ENCODE data around the gene HYAL3.

The HYAL3 gene

GRCh38 chr3:50297384-50297775 is 1.8 kb downstream of the HYAL3 start:
- Histone ChIP-seq H3K36me3 (ENCODE audit: insufficient read depth, low read length) (no peaks in the 10 kb centered on the region), H3K9me3 (ENCODE audit: low read depth, low read length) (no peaks in the 10 kb centered on the region), H3K27ac (no peak overlapping the region), H3K4me3 (no peak overlapping the region), H3K9ac (ENCODE audit: insufficient read length) (no peak overlapping the region)
- DNase-seq (ENCODE audit: low read depth, low spot score): no peak
- TF ChIP-seq FOXP2 (optimal IDR thresholded peaks at IDR 0.05; ENCODE audit: control extremely low read depth, extremely low read length, insufficient read depth): no peak
- TF ChIP-seq EZH2 (IDR thresholded peaks at IDR 0.05): no peak
- TF ChIP-seq POLR2AphosphoS5 (IDR thresholded peaks at IDR 0.05; ENCODE audit: borderline replicate concordance, low read depth, low read length): no peak

- no peak for TF ChIP-seq FOXP2 (optimal IDR thresholded peaks at IDR 0.05; ENCODE audit: control extremely low read depth, extremely low read length, insufficient read depth)
- TF ChIP-seq POLR2AphosphoS5 (IDR thresholded peaks at IDR 0.05; ENCODE audit: borderline replicate concordance, low read depth, low read length): no peak
- no peak for TF ChIP-seq EZH2 (IDR thresholded peaks at IDR 0.05)
- no peak for DNase-seq (ENCODE audit: low read depth, low spot score)
- no peak overlapping the region for H3K4me3 ChIP-seq
- H3K36me3 ChIP-seq (ENCODE audit: insufficient read depth, low read length): no peaks in the 10 kb centered on the region
- H3K9ac ChIP-seq (ENCODE audit: insufficient read length): no peak overlapping the region
- no peak overlapping the region for H3K27ac ChIP-seq
- no peaks in the 10 kb centered on the region for H3K9me3 ChIP-seq (ENCODE audit: low read depth, low read length)
Measured at GRCh38 chr3:50296721-50297383, 2.4 kb downstream of the HYAL3 start.

GRCh38 chr3:50295553-50296431 is 3.4 kb downstream of the HYAL3 start:
- H3K9ac ChIP-seq (ENCODE audit: insufficient read length): no peak overlapping the region
- H3K27ac ChIP-seq: no peak overlapping the region
- H3K4me3 ChIP-seq: no peak overlapping the region
- no peaks in the 10 kb centered on the region for H3K9me3 ChIP-seq (ENCODE audit: low read depth, low read length)
- TF ChIP-seq POLR2AphosphoS5 (IDR thresholded peaks at IDR 0.05; ENCODE audit: borderline replicate concordance, low read depth, low read length): no peak
- TF ChIP-seq EZH2 (IDR thresholded peaks at IDR 0.05): no peak
- TF ChIP-seq FOXP2 (optimal IDR thresholded peaks at IDR 0.05; ENCODE audit: control extremely low read depth, extremely low read length, insufficient read depth): no peak
- H3K36me3 ChIP-seq (ENCODE audit: insufficient read depth, low read length): no peaks in the 10 kb centered on the region
- no peak for DNase-seq (ENCODE audit: low read depth, low spot score)

GRCh38 chr3:50294492-50295403 is 4.5 kb downstream of the HYAL3 start:
- no peak for DNase-seq (ENCODE audit: low read depth, low spot score)
- Histone ChIP-seq H3K9ac (ENCODE audit: insufficient read length) (no peak overlapping the region), H3K4me3 (no peak overlapping the region), H3K9me3 (ENCODE audit: low read depth, low read length) (no peaks in the 10 kb centered on the region), H3K27ac (no peak overlapping the region), H3K36me3 (ENCODE audit: insufficient read depth, low read length) (peaks cover 1% of the 10 kb centered on the region; the same call in 1 of the 2 replicates)
- TF ChIP-seq FOXP2 (optimal IDR thresholded peaks at IDR 0.05; ENCODE audit: control extremely low read depth, extremely low read length, insufficient read depth): no peak
- no peak for TF ChIP-seq EZH2 (IDR thresholded peaks at IDR 0.05)
- TF ChIP-seq POLR2AphosphoS5 (IDR thresholded peaks at IDR 0.05; ENCODE audit: borderline replicate concordance, low read depth, low read length): no peak

GRCh38 chr3:50294089-50294488 is 5.1 kb downstream of the HYAL3 start:
- no peak for DNase-seq (ENCODE audit: low read depth, low spot score)
- Histone ChIP-seq H3K36me3 (ENCODE audit: insufficient read depth, low read length) (peaks cover 8% of the 10 kb centered on the region; the same call in 1 of the 2 replicates), H3K27ac (no peak overlapping the region), H3K9ac (ENCODE audit: insufficient read length) (no peak overlapping the region), H3K4me3 (no peak overlapping the region), H3K9me3 (ENCODE audit: low read depth, low read length) (no peaks in the 10 kb centered on the region)
- TF ChIP-seq FOXP2 (optimal IDR thresholded peaks at IDR 0.05; ENCODE audit: control extremely low read depth, extremely low read length, insufficient read depth) (no peak), EZH2 (IDR thresholded peaks at IDR 0.05) (no peak), POLR2AphosphoS5 (IDR thresholded peaks at IDR 0.05; ENCODE audit: borderline replicate concordance, low read depth, low read length) (no peak)

- no peak for DNase-seq (ENCODE audit: low read depth, low spot score)
- Histone ChIP-seq H3K9me3 (ENCODE audit: low read depth, low read length) (no peaks in the 10 kb centered on the region), H3K4me3 (peak overlapping the region; percentile 84), H3K27ac (no peak overlapping the region), H3K9ac (ENCODE audit: insufficient read length) (peak overlapping the region; percentile 67), H3K36me3 (ENCODE audit: insufficient read depth, low read length) (peaks cover 11% of the 10 kb centered on the region; the same call in 1 of the 2 replicates)
- TF ChIP-seq FOXP2 (optimal IDR thresholded peaks at IDR 0.05; ENCODE audit: control extremely low read depth, extremely low read length, insufficient read depth): no peak
- no peak for TF ChIP-seq POLR2AphosphoS5 (IDR thresholded peaks at IDR 0.05; ENCODE audit: borderline replicate concordance, low read depth, low read length)
- no peak for TF ChIP-seq EZH2 (IDR thresholded peaks at IDR 0.05)
Measured at GRCh38 chr3:50293079-50293801, 6.0 kb downstream of the HYAL3 start.
